Muscle of leg (tissue), 11 donors: Measurements from ENCODE around the gene RERE. TPM values are rescaled to one million over a fixed set of nuclear protein-coding genes. Genes with fewer than 3 reads are reported as not detected.

ENCODE experiments used
- DNase-seq: peaks from one replicate; pipeline ENCODE4 v3.0.0; 2013
- H3K27ac ChIP-seq: one replicate; pipeline ENCODE4 v1.5.1; 2013; ENCODE audit warnings: mild to moderate bottlenecking, low read length, control low read depth
- H3K27me3 ChIP-seq: one replicate; pipeline ENCODE4 v1.6.1; 2013; ENCODE audit warnings: low read length; ENCODE audit not compliant: control insufficient read depth, insufficient read depth
- H3K36me3 ChIP-seq: one replicate; pipeline ENCODE4 v1.6.1; 2013; ENCODE audit warnings: low read length; ENCODE audit not compliant: control insufficient read depth, insufficient read depth
- H3K4me1 ChIP-seq: one replicate; pipeline ENCODE4 v1.6.1; 2013; ENCODE audit warnings: low read length; ENCODE audit not compliant: control insufficient read depth, insufficient read depth
- H3K4me3 ChIP-seq: one replicate; pipeline ENCODE4 v1.5.1; 2013; ENCODE audit warnings: low read length, control low read depth
- H3K9me3 ChIP-seq: replicated peaks from 2 replicates; pipeline ENCODE4 v1.6.1; 2013; ENCODE audit warnings: low read depth, low read length; ENCODE audit not compliant: control insufficient read depth
- WGBS: methylation state at CpG from one replicate; pipeline ENCODE4 v1.1.5; 2013; ENCODE audit warnings: missing lambda C conversion rate; ENCODE audit not compliant: insufficient coverage; 5-methylcytosine and 5-hydroxymethylcytosine counted together
- polyA plus RNA-seq, 8 donors: library from polyadenylated mRNA; unstranded; fragments of 120-200 nt; gene quantifications; one replicate each; pipeline versions ENCODE4 v1.2.1 to v1.2.3, GENCODE V29; 2013; ENCODE audit warnings: inconsistent platforms in 1 of 8, low replicate concordance in 1 of 8; ENCODE audit not compliant: insufficient read length in 8 of 8, insufficient read depth in 1 of 8
- total RNA-seq: library from RNA; stranded (reverse); fragments of 120-200 nt; gene quantifications from one replicate; pipeline ENCODE4 v1.2.4, GENCODE V29; 2013

Gene RERE
- total and polyA plus RNA-seq, 9 donors = 63.7 to 102 (median 82.8) TPM

DNA sequence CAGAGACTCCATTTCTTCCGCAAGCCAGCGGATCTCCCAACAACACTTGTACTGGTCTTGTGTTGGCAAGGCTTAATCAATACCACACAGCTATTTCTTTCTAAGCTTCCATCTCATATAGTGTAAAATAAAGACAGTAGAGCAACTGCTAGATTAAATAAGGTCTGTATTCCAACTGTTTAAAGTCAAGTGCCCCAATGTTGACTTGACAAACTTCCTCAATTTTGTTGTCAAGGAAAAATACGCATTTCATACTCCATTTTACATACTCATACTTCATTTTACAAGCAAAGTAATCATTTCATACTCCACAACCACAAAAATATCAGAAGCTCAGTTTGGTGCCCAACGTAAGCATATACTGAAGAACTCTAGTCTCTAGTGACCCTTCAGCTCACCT lies 143.0 kb downstream of the RERE start:
- no peak for DNase-seq
- Histone ChIP-seq H3K4me1 (peaks cover 4% of the 10 kb centered on the region), H3K4me3 (no peak overlapping the region), H3K36me3 (no peaks in the 10 kb centered on the region), H3K27me3 (no peaks in the 10 kb centered on the region), H3K27ac (no peak overlapping the region), H3K9me3 (no peaks in the 10 kb centered on the region)
- 82% methylated on average over 1 of the region's 4 CpGs for WGBS

DNA sequence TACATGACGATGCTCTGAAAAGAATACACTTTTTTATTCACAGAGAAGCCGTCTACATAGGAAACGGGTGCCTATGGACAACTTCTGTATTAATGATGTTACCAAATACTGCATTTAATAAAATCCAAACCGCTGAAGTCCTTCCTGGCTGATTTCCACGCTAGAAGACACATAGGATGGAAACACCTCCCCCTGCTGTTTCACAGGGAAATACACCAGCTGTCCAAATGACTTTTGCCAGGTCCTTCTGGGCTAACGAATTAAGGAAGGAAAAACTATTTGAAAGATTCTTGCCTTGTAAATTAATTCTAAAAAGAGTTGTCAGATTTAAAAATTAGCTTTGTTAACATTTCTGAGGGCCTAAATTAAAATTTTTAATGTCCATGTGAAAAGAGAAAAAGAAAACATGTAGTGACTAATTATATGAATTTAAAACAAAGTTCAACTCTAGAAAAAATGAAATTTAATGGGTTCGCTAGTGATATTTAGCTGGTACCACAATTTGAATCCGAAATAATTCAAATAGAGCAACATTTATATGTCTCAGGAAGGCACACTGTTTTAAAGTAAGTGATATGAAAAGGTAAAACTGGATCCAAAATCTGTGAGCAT lies 146.0 kb downstream of the RERE start:
- no CpG with 5 or more reads among the region's 8 CpGs for WGBS
- Histone ChIP-seq H3K9me3 (no peaks in the 10 kb centered on the region), H3K4me3 (no peak overlapping the region), H3K27ac (no peak overlapping the region), H3K4me1 (peaks cover 11% of the 10 kb centered on the region), H3K27me3 (no peaks in the 10 kb centered on the region), H3K36me3 (no peaks in the 10 kb centered on the region)
- peak; percentile 92 for DNase-seq

GRCh38 chr1:8670371-8670818 lies 147.0 kb downstream of the RERE start:
- Histone ChIP-seq H3K27ac (no peak overlapping the region), H3K4me1 (peaks cover 17% of the 10 kb centered on the region), H3K4me3 (no peak overlapping the region), H3K9me3 (no peaks in the 10 kb centered on the region), H3K36me3 (no peaks in the 10 kb centered on the region), H3K27me3 (no peaks in the 10 kb centered on the region)
- DNase-seq = no peak
- WGBS = 44% methylated on average over 1 of the region's 2 CpGs

DNA sequence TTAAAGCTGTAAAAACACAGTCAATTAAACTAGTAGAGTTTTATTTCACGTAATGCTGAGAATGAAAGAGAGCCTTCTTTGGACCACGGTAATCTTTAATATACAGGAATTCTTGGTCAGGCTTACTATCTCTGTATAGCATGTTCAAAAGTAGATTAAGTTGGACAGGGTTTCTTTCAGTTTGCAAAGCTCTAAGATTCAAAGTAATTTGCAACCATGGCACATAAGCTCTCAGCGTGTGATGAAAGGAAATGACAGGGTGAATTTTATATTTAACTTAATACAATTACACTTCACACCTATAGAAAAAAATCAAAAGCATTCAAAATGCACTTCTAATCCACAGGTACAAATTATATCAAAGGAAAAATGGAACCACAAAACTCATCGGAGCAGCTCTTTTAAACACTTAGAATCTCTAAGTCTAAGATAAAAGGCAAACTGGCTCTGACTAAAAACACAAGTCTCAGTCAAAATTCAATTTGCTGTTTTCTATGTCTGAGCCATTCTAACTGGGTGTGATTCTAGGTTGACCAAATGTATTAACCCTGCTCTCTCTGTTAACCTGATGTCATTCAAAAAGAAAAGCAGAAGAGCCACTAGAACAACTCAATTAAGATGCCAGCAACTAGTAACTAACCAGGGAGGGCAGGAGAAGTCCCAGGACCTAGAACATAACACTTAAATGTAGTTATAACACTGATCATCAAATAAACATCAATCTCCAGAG lies 147.7 kb downstream of the RERE start:
- no peak overlapping the region for H3K27ac ChIP-seq
- peaks cover 17% of the 10 kb centered on the region for H3K4me1 ChIP-seq
- H3K36me3 ChIP-seq = no peaks in the 10 kb centered on the region
- H3K4me3 ChIP-seq = no peak overlapping the region
- DNase-seq = no peak
- WGBS = no CpG with 5 or more reads among the region's 4 CpGs
- H3K27me3 ChIP-seq = no peaks in the 10 kb centered on the region
- no peaks in the 10 kb centered on the region for H3K9me3 ChIP-seq

DNA sequence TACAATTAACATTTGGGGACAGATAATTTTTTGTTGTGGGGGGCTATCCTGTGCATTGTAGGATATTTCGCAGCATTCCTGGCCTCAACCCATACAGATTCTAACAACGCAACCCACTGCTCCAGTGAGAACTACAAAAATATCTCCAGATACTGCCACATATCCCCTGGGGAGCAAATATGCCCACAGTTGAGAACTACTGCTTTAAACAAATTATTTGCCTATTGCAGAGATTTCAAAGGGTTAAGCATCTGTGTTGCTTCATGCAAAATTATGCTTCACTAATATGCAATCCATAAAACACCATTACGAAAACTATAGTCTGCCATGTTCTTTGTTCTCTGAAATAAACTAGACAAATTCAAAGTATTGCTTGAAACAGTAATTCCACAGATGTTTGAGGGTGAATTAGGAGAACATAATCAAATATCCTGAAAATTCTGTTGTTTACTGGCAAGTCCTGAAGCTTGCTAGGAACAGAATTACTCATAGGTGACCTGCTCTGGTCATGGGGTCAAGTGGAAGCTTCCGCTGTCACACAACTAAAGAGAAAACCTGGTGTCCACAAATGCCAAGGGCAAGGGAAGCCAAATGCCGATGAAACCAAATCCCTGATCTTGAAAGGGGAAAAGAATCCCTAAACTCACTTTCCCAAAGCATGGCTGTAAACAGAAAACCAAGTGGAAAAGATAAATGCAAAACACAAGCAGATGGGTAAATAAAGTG lies 149.4 kb downstream of the RERE start:
- WGBS = no CpG with 5 or more reads among the region's 5 CpGs
- no peaks in the 10 kb centered on the region for H3K27me3 ChIP-seq
- H3K4me1 ChIP-seq = peaks cover 28% of the 10 kb centered on the region
- DNase-seq = peak; percentile 46
- H3K4me3 ChIP-seq = no peak overlapping the region
- H3K27ac ChIP-seq = peak overlapping the region; percentile 67
- H3K36me3 ChIP-seq = no peaks in the 10 kb centered on the region
- H3K9me3 ChIP-seq = no peaks in the 10 kb centered on the region

DNA sequence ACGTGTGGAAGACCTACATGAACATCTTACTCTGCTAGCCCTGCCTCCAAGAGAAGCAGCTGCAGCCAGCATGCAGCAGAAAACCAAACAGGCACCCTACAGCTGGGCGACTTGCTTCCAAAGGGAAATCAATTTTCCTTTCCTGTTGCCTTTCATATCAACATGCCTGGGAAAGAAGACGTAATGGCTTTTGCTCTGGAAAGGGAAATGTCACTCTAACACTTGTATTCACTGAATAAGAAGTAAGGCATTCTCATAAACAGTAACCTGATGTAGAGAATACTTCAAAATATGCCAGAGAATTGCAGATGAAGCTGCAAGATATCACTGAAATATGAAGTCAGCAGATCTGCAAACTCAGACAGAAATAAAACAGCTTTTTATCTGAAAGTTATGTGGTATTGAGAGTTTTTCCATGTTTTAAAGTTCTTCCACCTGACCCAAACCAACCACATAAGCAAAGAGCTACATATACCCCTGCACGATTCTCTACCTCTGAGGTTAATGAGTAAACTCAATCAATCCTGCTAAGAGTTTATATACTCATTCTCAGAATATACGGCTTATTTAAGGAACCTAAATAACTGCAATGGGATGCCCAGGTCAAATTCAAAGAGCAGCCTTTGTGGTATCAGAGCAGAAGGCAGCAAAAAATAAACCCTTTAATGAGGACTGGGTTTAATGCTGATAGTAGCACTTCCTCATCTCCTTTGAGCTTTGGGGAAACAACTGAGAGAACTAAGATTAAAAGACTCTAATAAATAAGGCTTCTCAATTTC lies 150.9 kb downstream of the RERE start:
- Histone ChIP-seq H3K4me3 (no peak overlapping the region), H3K27ac (peak overlapping the region; percentile 38), H3K27me3 (no peaks in the 10 kb centered on the region), H3K4me1 (peaks cover 37% of the 10 kb centered on the region), H3K9me3 (no peaks in the 10 kb centered on the region), H3K36me3 (no peaks in the 10 kb centered on the region)
- 20% methylated on average over 1 of the region's 5 CpGs for WGBS
- peak; percentile 52 for DNase-seq

GRCh38 chr1:8665833-8666232 lies 151.6 kb downstream of the RERE start:
- Histone ChIP-seq H3K9me3 (no peaks in the 10 kb centered on the region), H3K27me3 (no peaks in the 10 kb centered on the region), H3K27ac (peak overlapping the region; percentile 38), H3K36me3 (no peaks in the 10 kb centered on the region), H3K4me1 (peaks cover 45% of the 10 kb centered on the region), H3K4me3 (no peak overlapping the region)
- no peak for DNase-seq
- WGBS = no CpG with 5 or more reads among the region's 2 CpGs

DNA sequence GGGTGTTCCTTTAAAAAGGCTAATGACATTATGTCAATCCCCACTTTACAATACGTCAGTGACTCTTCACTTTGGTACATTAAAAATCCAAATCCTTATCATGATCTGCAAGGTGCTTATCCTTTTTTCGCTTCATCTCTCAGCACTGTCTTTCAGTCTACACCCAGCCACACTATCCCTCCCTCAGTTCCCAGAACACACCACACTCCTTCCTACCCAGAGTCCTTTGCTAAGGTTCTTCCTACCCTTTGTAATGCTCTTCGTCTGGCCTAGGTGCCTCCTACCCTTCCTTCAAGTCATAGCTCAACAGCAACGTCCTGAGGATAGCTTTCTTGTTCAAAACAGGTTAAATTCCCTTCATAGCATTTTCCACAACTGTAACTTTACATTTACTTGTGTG lies 152.6 kb downstream of the RERE start:
- no peak overlapping the region for H3K4me3 ChIP-seq
- H3K27me3 ChIP-seq = no peaks in the 10 kb centered on the region
- no peak for DNase-seq
- H3K27ac ChIP-seq = no peak overlapping the region
- 89% methylated on average over 3 of the region's 4 CpGs for WGBS
- H3K36me3 ChIP-seq = no peaks in the 10 kb centered on the region
- no peaks in the 10 kb centered on the region for H3K9me3 ChIP-seq
- H3K4me1 ChIP-seq = peaks cover 47% of the 10 kb centered on the region

GRCh38 chr1:8663915-8664329 lies 153.5 kb downstream of the RERE start:
- H3K27ac ChIP-seq = peak overlapping the region; percentile 60
- H3K27me3 ChIP-seq = no peaks in the 10 kb centered on the region
- H3K4me1 ChIP-seq = peaks cover 47% of the 10 kb centered on the region
- 80% methylated on average over 2 of the region's 2 CpGs for WGBS
- H3K9me3 ChIP-seq = no peaks in the 10 kb centered on the region
- H3K4me3 ChIP-seq = no peak overlapping the region
- peak; percentile 52 for DNase-seq
- H3K36me3 ChIP-seq = no peaks in the 10 kb centered on the region
